GM19372 (cell line): ENCODE measurements around the gene NHSL1.

Experiments
- ATAC-seq: cut with Tn5 transposase; IDR thresholded peaks from one replicate; pipeline ENCODE4 v1.9.1; 2021; ENCODE audit warnings: mild to moderate bottlenecking, low read depth, moderate library complexity; ENCODE audit not compliant: unreplicated experiment

NHSL1 gene

DNA sequence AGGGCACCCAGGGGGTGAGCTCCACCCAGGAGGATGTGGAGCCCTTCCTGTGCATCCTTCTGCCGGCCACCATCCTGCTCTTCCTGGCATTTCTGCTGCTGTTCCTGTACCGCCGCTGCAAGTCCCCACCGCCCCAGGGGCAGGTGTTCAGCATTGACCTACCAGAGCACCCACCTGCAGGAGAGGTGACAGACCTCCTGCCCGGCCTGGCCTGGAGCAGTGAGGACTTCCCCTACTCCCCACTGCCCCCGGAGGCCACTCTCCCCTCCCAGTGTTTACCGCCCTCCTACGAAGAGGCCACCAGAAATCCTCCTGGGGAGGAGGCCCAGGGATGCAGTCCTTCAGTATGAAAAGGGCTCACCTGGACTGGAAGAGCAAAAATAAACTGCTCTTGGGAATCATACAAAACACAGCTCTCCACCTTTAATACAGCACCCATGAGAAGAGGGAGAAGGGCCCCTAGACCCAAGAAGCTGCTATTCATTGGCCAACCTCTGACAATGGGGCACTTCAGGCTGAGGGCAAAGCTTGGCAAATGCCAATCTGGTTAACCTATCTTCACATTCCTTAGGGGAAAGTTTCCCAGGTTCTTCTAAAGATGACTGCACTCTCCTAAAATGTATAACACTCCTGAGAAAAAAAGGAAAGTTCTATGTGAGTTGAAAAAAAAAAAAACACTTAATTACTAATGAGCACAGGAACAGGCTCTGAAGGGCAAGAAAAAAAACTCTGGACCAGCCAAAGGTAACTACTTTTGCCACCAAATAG lies 116.6 kb downstream of the NHSL1 start:
- ATAC-seq, result no peak

DNA sequence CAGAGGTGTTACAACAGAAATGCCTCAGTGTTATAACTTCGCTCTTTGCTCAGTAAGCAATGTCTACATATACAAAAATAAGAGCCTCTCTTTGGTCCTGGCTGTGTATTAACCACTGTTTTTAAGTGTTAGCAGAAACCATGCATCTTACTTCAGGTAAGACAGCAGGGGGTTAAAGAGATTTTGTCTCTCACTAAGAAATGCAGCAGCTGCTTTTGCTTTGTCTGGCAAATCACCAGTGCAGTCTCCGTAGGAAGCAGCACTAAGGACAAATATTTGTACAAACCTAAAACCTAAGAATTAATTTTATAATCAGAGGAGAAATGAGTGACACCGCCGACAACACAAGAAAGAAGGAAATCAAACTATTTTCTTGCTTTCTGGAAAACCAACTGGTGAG lies 120.8 kb downstream of the NHSL1 start:
- no peak for ATAC-seq

DNA sequence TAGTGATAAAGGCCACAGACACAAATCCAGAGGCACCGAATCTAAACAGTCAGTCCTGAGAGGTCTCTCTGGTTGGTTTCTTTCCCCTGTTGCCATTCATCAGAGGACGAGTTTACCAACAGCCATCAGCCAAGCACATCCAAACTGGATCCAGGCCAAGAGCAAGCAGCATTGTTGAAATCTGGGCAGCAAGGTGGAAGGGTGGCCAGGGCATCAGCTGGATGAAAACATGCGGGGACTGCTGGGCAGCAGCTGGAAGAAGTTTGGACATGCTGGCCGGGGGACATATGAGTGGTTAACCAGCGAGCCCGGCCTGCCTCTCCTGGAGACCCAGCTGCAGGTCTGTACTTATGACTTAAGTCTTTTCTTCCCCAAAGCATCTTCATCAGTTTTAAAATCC lies 121.5 kb downstream of the NHSL1 start, which contains the start of gene SMIM28:
Gene SMIM28 (plus strand): TSS at position 62 of the 400 bp plus-strand sequence. CDS start 168 bp downstream, at position 230.
- no peak for ATAC-seq

DNA sequence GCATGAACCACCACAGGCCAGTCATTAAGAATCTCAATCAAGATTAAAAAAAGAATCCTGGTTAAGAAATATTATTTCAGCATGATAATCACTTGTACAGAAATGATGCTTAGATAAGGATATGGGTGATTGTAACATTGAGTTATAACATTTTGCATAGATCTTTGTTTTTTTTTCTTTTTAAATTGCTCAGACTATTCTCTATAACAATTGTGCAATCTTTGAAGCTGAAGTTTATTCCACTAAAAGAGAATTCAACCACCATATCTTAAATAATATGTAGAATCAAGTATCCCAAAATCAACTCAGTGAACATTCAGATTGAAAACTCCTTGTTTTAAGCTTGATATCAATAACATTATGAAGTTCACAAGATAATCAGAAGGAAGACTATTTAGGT lies 122.3 kb downstream of the NHSL1 start:
- no peak for ATAC-seq

DNA sequence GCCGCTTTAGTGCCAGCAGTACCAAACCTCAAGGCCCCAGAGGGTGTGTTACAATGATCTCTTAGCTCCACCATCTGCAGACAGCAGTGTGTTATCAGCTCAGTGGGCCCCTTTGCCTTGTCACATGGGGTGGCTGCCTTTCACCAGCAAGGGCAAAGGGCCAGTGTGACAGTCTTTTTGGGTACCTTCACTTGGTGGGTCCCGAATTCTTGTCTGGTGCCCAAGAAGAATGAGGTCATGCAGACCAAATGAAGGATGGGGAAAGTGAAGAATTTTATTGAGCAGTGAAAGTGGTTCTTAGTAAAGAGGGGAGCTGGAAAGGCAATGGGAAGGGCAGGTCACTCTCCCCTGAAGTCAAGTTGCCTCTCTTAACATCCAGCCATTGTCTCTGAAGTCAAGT lies 124.5 kb downstream of the NHSL1 start:
- ATAC-seq, result no peak

DNA sequence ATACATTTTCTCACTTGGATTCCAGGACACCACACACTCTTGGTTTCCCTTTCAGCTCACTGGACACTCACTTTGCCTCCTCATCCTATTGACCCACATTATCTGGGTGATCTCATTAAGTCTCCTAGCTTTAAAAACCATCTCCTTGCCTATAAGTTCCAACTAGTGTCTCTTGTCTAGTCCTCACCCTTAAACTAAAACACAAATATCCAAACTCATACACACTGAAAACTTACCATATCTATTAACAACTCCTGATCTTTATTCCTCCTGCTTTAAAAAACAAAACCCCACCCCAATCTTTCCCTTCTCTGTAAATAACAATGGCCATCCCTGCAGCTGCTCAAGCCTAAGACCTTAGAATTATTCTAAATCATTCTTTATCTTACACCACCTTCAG lies 125.1 kb downstream of the NHSL1 start:
- ATAC-seq, result no peak

DNA sequence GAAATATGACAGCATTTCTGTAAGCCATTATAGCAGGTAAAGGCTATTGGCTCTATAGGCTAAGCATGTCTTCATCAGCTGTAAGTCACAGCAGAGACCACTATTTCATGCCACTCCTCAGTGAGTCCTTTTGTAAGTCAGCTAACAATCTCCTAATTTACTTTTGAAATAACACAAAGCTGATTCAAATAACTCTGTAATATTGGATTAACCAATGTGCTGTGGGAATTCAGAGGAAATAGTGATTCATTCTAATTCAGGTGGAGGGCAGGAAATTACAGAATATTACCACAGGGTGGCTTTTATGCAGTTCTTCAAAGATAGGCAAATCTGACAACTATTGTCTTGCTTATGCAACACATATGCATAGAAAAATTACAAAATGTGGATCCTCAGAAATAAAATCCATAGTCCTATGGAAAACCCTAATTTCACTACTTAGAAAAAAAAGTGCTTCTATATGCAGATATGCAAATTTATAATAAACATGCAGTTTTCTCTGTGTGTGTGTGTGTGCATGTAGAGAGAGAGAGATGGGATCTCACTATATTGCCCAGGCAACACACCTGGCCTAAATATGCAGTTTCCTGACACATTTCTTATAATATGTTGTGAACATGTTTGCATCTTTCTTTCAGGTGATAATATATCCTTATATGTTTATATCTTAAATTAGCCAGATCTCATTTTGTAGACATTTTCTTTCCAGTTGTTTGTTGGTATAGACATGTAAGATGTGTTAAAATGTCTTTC lies 126.4 kb downstream of the NHSL1 start:
- ATAC-seq, result no peak
